Stimulated activated naive B cell treated with anti-CD40 and anti-IgM and Interleukin-4, amounts not matched to agents 10 μg/mL and 1 μg/mL and 100 μg/mL, for 72 hours (primary cell): ENCODE results near the gene TBC1D16.

Experiments used
- ATAC-seq, 2 donors: fragments of 150-1000 bp; cut with Tn5 transposase; replicated peaks; 2 replicates each; pipeline ENCODE4 v1.10.0; 2021; ENCODE audit warnings: moderate library complexity in 1 of 2
- DNase-seq: peaks from one replicate; pipeline ENCODE4 v3.0.0; 2021
- H3K27ac Mint-ChIP-seq: one replicate; pipeline ENCODE4 v1.8.0; 2022; ENCODE audit warnings: mild to moderate bottlenecking, mixed read lengths
- H3K27me3 Mint-ChIP-seq, 2 donors: one replicate each; pipeline ENCODE4 v1.8.0; 2022; ENCODE audit warnings: mixed read lengths in 2 of 2
- H3K36me3 Mint-ChIP-seq, 2 donors: one replicate each; pipeline ENCODE4 v1.8.0; 2022; ENCODE audit warnings: mixed read lengths in 2 of 2, mild to moderate bottlenecking in 1 of 2
- H3K4me1 Mint-ChIP-seq, 2 donors: one replicate each; pipeline ENCODE4 v1.8.0; 2022; ENCODE audit warnings: mixed read lengths in 2 of 2, mild to moderate bottlenecking in 1 of 2
- H3K4me3 Mint-ChIP-seq, 2 donors: one replicate each; pipeline ENCODE4 v1.8.0; 2022; ENCODE audit warnings: mild to moderate bottlenecking in 2 of 2, mixed read lengths in 2 of 2, moderate library complexity in 1 of 2
- H3K9me3 Mint-ChIP-seq, 2 donors: one replicate each; pipeline ENCODE4 v1.8.0; 2022; ENCODE audit warnings: mixed read lengths in 2 of 2, mild to moderate bottlenecking in 1 of 2

The TBC1D16 gene

DNA sequence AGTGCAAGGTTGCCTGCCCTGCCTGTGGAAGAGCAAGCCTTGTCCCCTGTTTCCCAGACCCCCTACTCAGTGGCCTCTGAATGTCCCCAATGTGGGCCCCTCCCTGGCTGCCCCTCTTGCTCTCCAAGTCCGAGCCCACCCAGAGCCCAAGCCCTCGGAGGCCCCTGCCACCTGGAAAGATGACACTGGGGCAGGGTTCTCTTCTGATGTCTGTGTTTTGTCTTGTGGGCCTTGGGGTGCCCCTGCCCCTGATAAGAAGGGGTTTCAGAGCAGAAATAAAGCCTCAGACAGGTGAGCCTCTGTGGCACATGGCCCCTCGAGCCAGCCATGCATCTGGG, 111.1 kb downstream of the TBC1D16 start:
- ATAC-seq (no peak), DNase-seq (no peak)
- Mint-ChIP-seq H3K4me1 (peaks cover 14 to 44% of the 10 kb centered on the region in 2 donors), H3K4me3 (no peak overlapping the region), H3K9me3 (no peaks in the 10 kb centered on the region), H3K27ac (no peak overlapping the region), H3K27me3 (peaks cover 23 to 37% of the 10 kb centered on the region in 2 donors), H3K36me3 (no peaks in the 10 kb centered on the region)

DNA sequence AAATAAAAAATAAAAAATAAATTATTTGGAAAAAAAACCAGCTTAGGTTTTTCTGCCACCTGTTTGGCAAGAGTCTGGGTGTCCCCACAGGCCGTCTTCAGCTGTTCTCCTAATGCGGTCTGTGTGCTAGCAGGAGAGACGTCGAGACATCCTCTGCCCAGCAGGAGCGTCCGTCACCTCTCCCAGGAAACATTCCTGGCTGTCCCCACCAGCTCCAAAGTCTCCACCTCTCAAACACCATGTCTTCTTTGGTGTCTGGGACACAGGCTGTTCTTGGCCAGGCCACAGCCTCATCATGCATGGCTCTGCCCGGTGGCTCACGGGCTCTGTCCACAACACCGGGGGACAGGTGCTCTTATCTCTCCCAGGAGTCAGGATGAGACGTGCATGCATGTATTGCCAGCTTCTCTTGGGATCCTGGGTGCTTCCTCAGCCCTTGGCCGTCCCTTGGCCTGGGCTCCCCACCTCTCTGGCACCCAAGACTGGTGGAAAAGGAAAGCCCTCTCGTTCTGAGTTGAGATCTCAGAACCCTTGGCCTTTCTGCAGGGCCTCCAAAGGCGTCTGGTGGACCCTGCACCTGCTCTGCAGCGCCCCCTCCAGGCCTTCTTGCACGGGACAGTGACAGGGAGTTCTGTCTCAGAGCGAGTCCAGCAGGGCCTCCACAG, 111.6 kb downstream of the TBC1D16 start:
- DNase-seq (no peak), ATAC-seq (peak; percentile 39 to 52)
- H3K4me3 Mint-ChIP-seq: no peak overlapping the region
- no peaks in the 10 kb centered on the region for H3K9me3 Mint-ChIP-seq
- H3K4me1 Mint-ChIP-seq: peaks cover 14 to 41% of the 10 kb centered on the region in 2 donors
- H3K36me3 Mint-ChIP-seq: no peaks in the 10 kb centered on the region
- peaks cover 28 to 38% of the 10 kb centered on the region in 2 donors for H3K27me3 Mint-ChIP-seq
- H3K27ac Mint-ChIP-seq: no peak overlapping the region

DNA sequence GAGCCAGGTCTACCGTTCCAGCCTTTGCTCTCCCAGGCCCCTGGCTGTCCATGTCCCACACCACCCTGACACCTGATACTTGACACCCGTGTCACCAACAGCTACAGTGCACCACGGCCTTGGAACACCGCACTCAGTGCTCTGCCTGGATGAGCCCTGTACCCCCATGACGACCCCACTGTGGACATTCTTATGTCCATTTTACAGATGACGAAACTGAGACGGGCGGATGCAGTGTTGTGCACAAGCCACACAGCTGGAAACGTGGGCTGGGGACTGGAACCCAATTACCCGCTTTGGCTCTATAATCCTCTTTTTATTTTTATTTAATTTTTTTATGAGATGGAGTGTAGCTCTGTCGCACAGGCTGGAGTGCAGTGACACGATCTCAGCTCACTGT, 112.9 kb downstream of the TBC1D16 start:
- H3K9me3 Mint-ChIP-seq: no peaks in the 10 kb centered on the region
- ATAC-seq: no peak
- H3K4me1 Mint-ChIP-seq: peaks cover 4 to 28% of the 10 kb centered on the region in 2 donors
- no peaks in the 10 kb centered on the region for H3K36me3 Mint-ChIP-seq
- peaks cover 22 to 37% of the 10 kb centered on the region in 2 donors for H3K27me3 Mint-ChIP-seq
- no peak overlapping the region for H3K4me3 Mint-ChIP-seq
- no peak for DNase-seq
- H3K27ac Mint-ChIP-seq: no peak overlapping the region

DNA sequence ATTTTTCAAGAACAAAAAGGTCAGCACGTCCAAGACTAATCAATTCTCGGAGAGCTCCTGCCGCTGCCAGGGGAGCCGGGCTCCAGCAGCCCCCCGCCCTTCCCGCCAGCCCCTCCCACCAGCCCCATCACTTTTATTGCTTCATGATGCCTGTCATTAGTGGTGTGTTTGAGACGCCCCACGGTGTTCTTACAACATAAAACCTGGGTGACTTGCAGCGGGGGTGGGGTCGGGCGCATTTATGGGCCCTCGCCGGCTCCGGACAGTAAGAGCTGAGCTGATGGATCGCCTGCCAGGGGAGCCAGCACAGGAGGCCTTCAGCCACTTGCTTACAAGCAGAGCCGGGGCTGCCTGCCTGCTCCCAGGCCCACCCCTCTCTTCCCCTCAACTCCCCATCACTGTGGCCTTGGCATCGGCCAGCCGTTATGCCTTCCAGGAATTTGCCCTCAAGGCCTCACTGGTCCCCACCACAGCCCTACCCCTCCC, 113.5 kb downstream of the TBC1D16 start:
- DNase-seq (no peak), ATAC-seq (no peak)
- Mint-ChIP-seq H3K4me1 (peaks cover 3 to 26% of the 10 kb centered on the region in 2 donors), H3K27ac (no peak overlapping the region), H3K36me3 (no peaks in the 10 kb centered on the region), H3K4me3 (no peak overlapping the region), H3K27me3 (peaks cover 26 to 34% of the 10 kb centered on the region in 2 donors), H3K9me3 (no peaks in the 10 kb centered on the region)

DNA sequence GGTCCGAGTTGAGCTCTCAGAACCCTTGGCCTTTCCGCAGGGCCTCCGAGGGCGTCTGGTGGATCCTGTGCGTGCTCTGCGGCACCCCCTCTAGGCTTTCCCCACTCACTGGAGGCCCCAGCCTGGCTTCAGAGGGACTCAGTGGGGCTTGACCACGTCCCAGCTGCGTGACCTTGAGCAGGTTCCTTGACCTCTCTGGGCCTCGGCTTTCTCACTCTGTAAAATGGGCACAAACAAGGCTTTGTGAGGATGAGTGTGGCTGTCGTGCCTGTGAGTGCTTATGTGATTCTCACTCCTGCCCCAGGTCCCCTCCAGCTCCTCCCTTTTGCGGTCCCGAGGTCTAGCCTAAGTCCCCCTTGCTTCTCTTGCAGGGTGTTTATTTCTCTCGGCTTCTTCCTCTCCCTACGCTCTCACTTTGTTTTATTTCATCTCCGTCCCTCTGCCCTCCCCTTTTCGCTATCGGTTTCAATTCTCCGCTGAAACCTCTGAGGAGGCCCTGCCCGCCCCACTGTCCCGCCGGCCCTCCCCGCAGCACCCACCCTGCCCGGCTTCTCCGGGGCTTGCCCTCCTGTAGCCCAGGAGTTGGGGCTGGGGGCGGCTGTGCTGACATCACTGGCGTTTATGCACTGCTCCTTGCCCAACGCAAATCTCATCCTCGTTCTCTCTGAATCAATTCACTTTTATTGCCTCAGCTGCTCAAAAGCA, 114.1 kb downstream of the TBC1D16 start:
- no peak overlapping the region for H3K27ac Mint-ChIP-seq
- peak overlapping the region in 1 of 2 donors; percentile 34 for H3K4me3 Mint-ChIP-seq
- no peak for ATAC-seq
- H3K27me3 Mint-ChIP-seq: peaks cover 27 to 37% of the 10 kb centered on the region in 2 donors
- no peak for DNase-seq
- peaks cover 3 to 26% of the 10 kb centered on the region in 2 donors for H3K4me1 Mint-ChIP-seq
- no peaks in the 10 kb centered on the region for H3K9me3 Mint-ChIP-seq
- no peaks in the 10 kb centered on the region for H3K36me3 Mint-ChIP-seq

DNA sequence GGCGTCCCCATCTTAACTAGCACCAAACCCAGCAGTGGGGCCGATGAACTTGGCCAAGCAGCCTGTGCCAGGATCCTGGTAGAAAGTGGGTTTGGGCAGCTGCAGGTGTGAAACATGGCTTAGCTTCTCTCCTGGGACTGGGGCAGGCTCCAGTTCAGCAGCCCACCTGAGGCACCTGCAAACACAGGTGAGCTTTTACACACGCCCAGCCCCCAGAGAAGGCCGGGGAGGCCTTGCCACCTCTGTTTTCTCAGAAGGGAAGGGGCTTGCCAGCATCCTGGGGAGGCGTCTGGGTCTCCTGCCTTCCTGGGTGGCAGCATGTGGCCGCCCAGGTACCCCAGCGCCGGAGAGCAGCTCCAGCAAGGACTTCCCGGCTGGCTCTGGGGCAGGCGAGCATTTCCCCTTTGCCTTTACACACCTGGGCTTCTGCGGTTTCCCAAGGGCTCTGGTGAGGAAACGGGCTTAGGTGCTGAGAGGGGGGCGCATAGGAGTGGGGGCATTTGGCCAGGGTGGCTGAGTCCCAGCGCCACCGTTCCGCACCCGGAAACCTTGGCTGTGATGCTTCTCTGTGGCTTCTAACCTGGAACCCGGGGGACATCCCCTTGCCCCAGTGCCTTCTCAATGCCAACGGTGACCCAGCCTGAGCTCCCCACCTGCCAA, 114.8 kb downstream of the TBC1D16 start:
- peak in 1 of 2 donors; percentile 14 for ATAC-seq
- Mint-ChIP-seq H3K4me3 (no peak overlapping the region), H3K27ac (no peak overlapping the region)

DNA sequence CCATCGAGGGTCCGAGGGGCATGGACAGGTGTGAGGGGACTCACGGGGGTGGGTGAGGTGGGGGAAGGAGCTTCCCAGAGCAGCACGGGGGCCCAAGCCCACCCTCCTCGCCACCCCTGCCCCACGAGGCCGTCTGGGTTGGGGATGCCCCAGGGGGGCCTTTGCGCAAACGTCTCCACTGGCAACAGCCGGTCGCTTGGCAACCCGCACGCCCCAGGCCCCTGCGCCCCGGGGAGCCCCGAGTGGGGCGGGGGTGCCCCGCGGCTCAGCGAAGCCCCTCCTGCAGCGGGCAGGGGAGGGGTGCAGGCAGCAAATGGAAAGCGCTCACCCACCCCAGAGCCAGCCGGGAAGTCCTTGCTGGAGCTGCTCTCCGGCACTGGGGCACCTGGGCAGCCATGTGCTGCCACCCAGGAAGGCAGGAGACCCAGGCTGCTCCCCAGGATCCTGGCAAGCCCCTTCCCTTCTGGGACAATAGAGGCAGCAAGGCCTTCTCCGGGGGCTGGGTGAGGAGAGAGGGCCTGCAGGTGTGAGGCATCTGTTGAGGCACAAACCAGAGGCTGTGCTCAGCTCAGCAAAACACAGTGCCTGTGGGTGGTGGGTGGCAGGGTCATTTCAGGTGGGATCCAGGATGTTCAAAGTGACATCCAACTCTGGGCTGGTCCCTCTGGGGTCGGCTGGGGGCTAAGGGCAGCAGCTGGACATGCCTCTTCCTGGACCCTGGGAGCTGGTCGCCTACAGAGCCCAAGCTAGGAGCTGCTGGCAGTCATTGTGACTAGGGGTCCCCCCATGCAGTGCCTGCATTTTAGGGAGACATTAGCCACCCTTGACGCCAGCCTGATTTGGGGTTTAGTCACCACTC, 115.6 kb downstream of the TBC1D16 start:
- H3K27me3 Mint-ChIP-seq: peaks cover 32 to 45% of the 10 kb centered on the region in 2 donors
- H3K27ac Mint-ChIP-seq: no peak overlapping the region
- no peak for DNase-seq
- no peak overlapping the region for H3K4me3 Mint-ChIP-seq
- H3K4me1 Mint-ChIP-seq: peaks cover 7 to 24% of the 10 kb centered on the region in 2 donors
- ATAC-seq: no peak
- no peaks in the 10 kb centered on the region for H3K36me3 Mint-ChIP-seq
- H3K9me3 Mint-ChIP-seq: no peaks in the 10 kb centered on the region

More for the DNA sequence above, 114.8 kb downstream of the TBC1D16 start:
- no peaks in the 10 kb centered on the region for H3K9me3 Mint-ChIP-seq
- no peaks in the 10 kb centered on the region for H3K36me3 Mint-ChIP-seq
- peaks cover 3 to 26% of the 10 kb centered on the region in 2 donors for H3K4me1 Mint-ChIP-seq
- no peak for DNase-seq
- H3K27me3 Mint-ChIP-seq: peaks cover 27 to 40% of the 10 kb centered on the region in 2 donors

DNA sequence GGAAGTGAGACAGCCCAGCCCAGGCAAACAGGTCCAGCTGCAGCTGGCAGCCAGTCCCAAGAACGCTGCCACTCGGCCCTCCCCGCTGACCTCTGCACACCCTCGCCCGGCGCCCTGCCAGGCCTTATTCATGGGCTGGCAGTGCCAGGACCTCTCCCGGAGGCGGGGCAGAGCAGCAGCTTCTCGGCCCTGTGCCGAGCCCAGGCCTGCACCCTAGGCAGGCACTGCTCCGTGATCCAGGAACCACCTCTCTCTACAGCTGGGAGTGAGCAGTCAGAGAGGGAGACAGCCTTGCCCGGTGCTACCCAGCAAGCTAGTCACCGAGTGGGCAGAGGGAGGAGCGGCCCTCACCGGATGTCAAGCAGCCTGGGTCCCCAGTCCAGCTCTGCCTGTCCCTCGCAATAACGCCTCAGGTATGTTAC, 116.5 kb downstream of the TBC1D16 start:
- ATAC-seq (no peak), DNase-seq (no peak)
- peaks cover 8 to 15% of the 10 kb centered on the region in 2 donors for H3K4me1 Mint-ChIP-seq
- H3K36me3 Mint-ChIP-seq: no peaks in the 10 kb centered on the region
- no peak overlapping the region for H3K4me3 Mint-ChIP-seq
- no peak overlapping the region for H3K27ac Mint-ChIP-seq
- H3K27me3 Mint-ChIP-seq: peaks cover 28 to 40% of the 10 kb centered on the region in 2 donors
- no peaks in the 10 kb centered on the region for H3K9me3 Mint-ChIP-seq

DNA sequence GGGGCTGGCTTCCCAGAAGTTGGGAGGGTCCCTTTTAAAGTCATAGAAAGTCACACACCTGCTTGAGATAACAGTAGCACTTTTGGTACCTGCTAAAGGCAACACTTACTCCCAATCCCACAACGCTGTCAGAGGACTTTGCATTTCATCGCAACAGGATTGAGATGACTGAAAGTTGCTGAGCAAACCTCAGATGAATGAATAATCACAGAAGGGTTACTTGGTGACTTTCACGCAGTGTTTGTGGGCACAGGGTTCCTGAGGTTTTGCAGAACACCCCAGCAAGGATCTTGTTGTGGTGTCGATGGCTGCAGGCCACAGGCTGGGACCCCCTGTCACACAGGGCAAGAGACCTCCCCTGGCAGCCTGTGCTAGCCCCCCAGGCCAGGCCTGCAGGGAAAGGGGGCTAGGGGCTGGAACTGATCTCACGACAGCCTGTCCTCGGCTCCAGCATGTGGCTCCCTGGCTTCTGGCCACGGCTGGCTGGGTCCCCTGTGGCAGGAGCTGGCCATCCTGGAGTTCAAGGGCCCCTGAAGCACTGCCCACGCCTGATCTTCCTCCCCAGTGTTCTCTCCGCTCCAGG, 117.0 kb downstream of the TBC1D16 start:
- peaks cover 8 to 10% of the 10 kb centered on the region in 2 donors for H3K4me1 Mint-ChIP-seq
- H3K27ac Mint-ChIP-seq: no peak overlapping the region
- peaks cover 29 to 40% of the 10 kb centered on the region in 2 donors for H3K27me3 Mint-ChIP-seq
- H3K9me3 Mint-ChIP-seq: no peaks in the 10 kb centered on the region
- H3K36me3 Mint-ChIP-seq: no peaks in the 10 kb centered on the region
- DNase-seq: no peak
- no peak overlapping the region for H3K4me3 Mint-ChIP-seq
- ATAC-seq: no peak

DNA sequence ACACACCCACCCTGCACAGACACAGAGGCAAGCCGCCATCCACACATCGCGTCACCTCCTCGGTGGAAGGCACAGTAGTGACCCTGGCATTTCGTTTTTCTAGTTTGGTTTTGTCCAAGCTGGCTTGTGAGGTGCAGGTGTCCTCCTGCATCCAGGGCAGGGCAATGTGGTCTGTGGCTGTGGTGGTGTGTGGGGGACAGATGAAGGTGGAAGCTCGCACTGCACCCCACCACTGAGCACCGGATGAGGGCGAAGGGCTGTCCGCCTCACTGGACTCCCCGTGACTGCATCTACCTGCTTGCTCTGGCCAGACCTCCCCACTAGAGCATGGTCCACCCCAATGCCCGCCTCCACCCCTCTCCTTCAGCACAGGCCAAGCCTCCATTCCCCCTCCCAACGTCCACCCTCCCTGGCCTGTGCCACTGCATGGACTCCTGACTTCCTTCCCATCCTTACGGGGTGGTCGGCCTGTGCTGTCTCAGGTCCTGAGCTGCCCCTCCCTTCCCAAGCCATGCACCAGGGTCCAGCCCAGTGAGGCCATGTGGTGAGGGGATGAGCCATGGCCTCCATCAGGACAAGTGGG, 117.7 kb downstream of the TBC1D16 start:
- Mint-ChIP-seq H3K9me3 (no peaks in the 10 kb centered on the region), H3K4me1 (peaks cover 3 to 7% of the 10 kb centered on the region in 2 donors), H3K27me3 (peaks cover 30 to 40% of the 10 kb centered on the region in 2 donors), H3K36me3 (no peaks in the 10 kb centered on the region), H3K27ac (peak overlapping the region; percentile 33), H3K4me3 (no peak overlapping the region)
- DNase-seq: no peak
- ATAC-seq: no peak

DNA sequence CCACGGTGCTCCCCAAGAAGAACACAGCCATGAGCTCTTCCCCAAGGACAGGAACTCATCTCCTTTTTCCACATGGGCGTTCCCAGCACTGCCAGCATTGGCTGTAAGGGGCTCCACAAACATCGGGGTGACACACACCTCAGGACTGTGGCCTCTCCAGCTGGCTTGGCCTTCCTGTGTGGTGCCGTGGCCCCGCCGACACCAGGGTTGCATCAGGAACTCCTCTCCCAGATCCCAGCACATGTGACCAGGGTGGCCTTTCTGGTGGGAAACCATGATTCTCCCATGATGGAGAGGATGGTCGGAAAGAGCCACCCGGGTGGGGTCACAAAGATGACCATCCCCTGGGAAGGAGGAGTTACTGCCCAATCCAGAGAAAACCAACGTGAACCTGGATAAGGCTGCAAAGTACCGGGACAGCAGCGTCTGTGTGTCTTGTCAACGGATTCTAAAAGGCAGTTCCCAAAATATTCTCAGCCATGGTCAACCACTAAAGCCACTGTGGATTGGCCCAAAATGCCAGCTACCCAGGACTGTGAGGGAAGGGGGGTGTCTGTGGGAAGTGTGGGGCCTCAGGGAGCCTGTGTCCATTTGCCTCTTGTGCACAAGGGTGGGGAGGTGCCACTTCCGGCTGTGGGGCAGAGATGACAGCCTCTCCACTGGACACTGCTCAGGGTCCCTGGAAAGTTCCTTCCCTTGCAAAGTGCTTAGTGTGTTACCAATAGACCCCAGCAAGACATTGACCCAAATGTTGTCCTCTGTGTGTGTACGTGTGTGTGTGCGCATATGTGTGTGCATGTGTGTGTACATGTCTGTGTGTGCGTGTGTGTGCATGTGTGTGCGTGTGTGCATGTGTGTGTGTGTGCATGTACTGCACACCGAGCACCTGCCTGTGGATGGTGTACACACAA, 118.4 kb downstream of the TBC1D16 start:
- peaks cover 33 to 39% of the 10 kb centered on the region in 2 donors for H3K27me3 Mint-ChIP-seq
- no peak for DNase-seq
- no peak for ATAC-seq
- H3K27ac Mint-ChIP-seq: no peak overlapping the region
- H3K4me3 Mint-ChIP-seq: no peak overlapping the region
- no peaks in the 10 kb centered on the region for H3K36me3 Mint-ChIP-seq
- no peaks in the 10 kb centered on the region for H3K9me3 Mint-ChIP-seq
- peaks cover 0 to 5% of the 10 kb centered on the region in 2 donors for H3K4me1 Mint-ChIP-seq

DNA sequence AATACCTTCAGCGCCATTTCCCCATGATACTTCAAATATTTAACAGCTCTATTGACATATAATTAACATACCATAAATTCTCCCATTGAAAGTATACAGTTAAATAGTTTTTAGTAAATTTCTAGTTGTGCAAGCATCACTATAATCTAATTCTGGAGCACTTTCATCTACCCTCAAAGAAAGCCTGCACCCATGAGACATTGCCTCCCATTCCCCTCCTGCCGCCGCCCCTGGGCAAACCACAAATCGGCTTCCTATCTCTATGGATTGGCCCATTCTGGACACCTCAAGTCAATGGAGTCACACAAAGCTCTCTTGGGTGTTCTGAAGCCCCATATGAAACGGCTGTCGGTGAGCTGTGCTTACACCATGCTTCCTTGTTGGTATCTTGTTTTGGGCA, 119.2 kb downstream of the TBC1D16 start:
- Mint-ChIP-seq H3K27ac (no peak overlapping the region), H3K4me3 (no peak overlapping the region), H3K4me1 (peaks cover 0 to 5% of the 10 kb centered on the region in 2 donors), H3K27me3 (peaks cover 34 to 37% of the 10 kb centered on the region in 2 donors), H3K9me3 (no peaks in the 10 kb centered on the region), H3K36me3 (no peaks in the 10 kb centered on the region)
- ATAC-seq (no peak), DNase-seq (no peak)
